Kidney (tissue), 14 donors: ENCODE measurements around the gene CACNB2. TPM values are rescaled to one million over a fixed set of nuclear protein-coding genes. Genes with fewer than 3 reads are reported as not detected.

ENCODE experiments used
- DNase-seq, 5 donors: peaks; one replicate each; pipeline ENCODE4 v3.0.0-alpha.2; 2013 to 2020
- FAIRE-seq: peaks from 2 replicates; lab custom pipeline; 2012; peaks lifted over from hg19 to GRCh38; lab: Jason Lieb, UNC
- H3K27ac ChIP-seq, 2 donors: one replicate each; pipeline ENCODE4 v1.7.0; 2013; ENCODE audit warnings: low read depth in 2 of 2, low read length in 2 of 2, inconsistent platforms in 1 of 2
- H3K27me3 ChIP-seq: one replicate; pipeline ENCODE4 v1.7.1; 2013; ENCODE audit warnings: low read length, inconsistent platforms; ENCODE audit not compliant: control insufficient read depth, insufficient read depth
- H3K36me3 ChIP-seq, 3 donors: one replicate each; pipeline versions ENCODE4 v1.7.0 to v1.7.1; 2013; ENCODE audit warnings: low read length in 3 of 3, control low read depth in 1 of 3, inconsistent platforms in 1 of 3; ENCODE audit not compliant: insufficient read depth in 3 of 3, control insufficient read depth in 2 of 3
- H3K4me1 ChIP-seq, 3 donors: one replicate each; pipeline versions ENCODE4 v1.7.0 to v1.7.1; 2013; ENCODE audit warnings: low read length in 3 of 3, inconsistent platforms in 1 of 3, low read depth in 1 of 3; ENCODE audit not compliant: control insufficient read depth in 2 of 3, insufficient read depth in 2 of 3
- H3K4me3 ChIP-seq, 3 donors: one replicate each; pipeline versions ENCODE4 v1.7.0 to v1.8.1; 2013; ENCODE audit warnings: low read length in 3 of 3, control low read depth in 1 of 3, inconsistent platforms in 1 of 3
- H3K9ac ChIP-seq, 3 donors: one replicate each; pipeline versions ENCODE4 v1.7.0 to v1.7.1; 2013; ENCODE audit warnings: low read length in 3 of 3, control low read depth in 1 of 3, inconsistent platforms in 1 of 3
- H3K9me3 ChIP-seq, 3 donors: one replicate each; pipeline versions ENCODE4 v1.7.0 to v1.7.1; 2013; ENCODE audit warnings: low read length in 3 of 3, control low read depth in 1 of 3, inconsistent platforms in 1 of 3; ENCODE audit not compliant: control insufficient read depth in 2 of 3, insufficient read depth in 1 of 3
- intact Hi-C: fragments of 100-400 bp; cut with DNase I; formaldehyde crosslinking; loops from one replicate; pipeline ENCODE4 v1.11.1; 2022
- polyA plus RNA-seq: library from polyadenylated mRNA; stranded (reverse); fragments of 350-450 nt; fragmentation: Illumina TruSeq; extraction: RNeasy Lipid Tissue Mini Kit (QIAGEN cat#74804); gene quantifications from one replicate; pipeline ENCODE4 v1.2.3, GENCODE V29; 2014; ENCODE audit warnings: low read depth, low replicate concordance; ENCODE audit not compliant: insufficient read depth
- total RNA-seq: library from RNA; stranded (reverse); fragmentation: NEBNext Ultra II Directional; extraction: Animal tissue kit (Norgen Biotek cat#: 25700); gene quantifications from one replicate; pipeline ENCODE4 v1.2.1, GENCODE V29; 2021
- TF ChIP-seq, protein P1 (sequence below): IDR thresholded peaks from 3 replicates; pipeline ENCODE4 v1.5.1; 2012; ENCODE audit warnings: mild to moderate bottlenecking, moderate library complexity, borderline replicate concordance; ENCODE audit not compliant: insufficient read depth; ENCODE audit errors: extremely low read depth
- donor health status: control.
- donor health status: control.
- donor health status: control.
- donor health status: control.
- donor health status: control.
- donor health status: DM: yes; HTN: yes; CAD: no.
- donor health status: Normal renal cell carcinoma (clear cell type).

The CACNB2 gene
- total and polyA plus RNA-seq, 2 donors from 2014 or later = 2.8 TPM

GRCh38 chr10:18117276-18117675, 22.9 kb upstream of the CACNB2 start:
- Histone ChIP-seq H3K9ac (no peak overlapping the region), H3K9me3 (peaks cover 0 to 3% (median 2%) of the 10 kb centered on the region in 3 donors)

DNA sequence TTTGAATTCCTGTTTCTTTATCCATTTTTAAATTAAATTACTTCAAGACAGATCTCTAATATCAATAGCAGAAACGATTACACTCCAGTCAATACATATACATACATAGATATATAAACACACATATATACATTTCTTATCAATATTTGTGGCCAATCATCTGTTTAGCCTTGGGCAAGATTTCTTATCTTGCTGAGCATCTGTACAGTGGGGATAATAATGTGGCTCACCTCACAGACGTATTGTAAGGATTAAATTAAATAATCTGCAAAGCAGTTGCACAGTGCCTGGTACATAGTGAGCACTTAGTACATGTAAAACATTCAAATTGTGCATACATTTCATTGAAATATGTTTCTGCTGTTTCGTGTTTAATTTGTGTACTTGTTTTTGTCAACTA, 17.5 kb upstream of the CACNB2 start:
- Histone ChIP-seq H3K27ac (no peak overlapping the region), H3K9ac (no peak overlapping the region), H3K4me1 (no peaks in the 10 kb centered on the region), H3K4me3 (no peak overlapping the region), H3K27me3 (no peaks in the 10 kb centered on the region), H3K36me3 (no peaks in the 10 kb centered on the region), H3K9me3 (peaks cover 0 to 2% (median 0%) of the 10 kb centered on the region in 3 donors)
- intact Hi-C loops = no loop called here
- FAIRE-seq (no peak), DNase-seq (no peak)
- TF ChIP-seq, protein P1, sequence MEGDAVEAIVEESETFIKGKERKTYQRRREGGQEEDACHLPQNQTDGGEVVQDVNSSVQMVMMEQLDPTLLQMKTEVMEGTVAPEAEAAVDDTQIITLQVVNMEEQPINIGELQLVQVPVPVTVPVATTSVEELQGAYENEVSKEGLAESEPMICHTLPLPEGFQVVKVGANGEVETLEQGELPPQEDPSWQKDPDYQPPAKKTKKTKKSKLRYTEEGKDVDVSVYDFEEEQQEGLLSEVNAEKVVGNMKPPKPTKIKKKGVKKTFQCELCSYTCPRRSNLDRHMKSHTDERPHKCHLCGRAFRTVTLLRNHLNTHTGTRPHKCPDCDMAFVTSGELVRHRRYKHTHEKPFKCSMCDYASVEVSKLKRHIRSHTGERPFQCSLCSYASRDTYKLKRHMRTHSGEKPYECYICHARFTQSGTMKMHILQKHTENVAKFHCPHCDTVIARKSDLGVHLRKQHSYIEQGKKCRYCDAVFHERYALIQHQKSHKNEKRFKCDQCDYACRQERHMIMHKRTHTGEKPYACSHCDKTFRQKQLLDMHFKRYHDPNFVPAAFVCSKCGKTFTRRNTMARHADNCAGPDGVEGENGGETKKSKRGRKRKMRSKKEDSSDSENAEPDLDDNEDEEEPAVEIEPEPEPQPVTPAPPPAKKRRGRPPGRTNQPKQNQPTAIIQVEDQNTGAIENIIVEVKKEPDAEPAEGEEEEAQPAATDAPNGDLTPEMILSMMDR = no peak

More at GRCh38 chr10:18117276-18117675, 22.9 kb upstream of the CACNB2 start:
- H3K27ac ChIP-seq = no peak overlapping the region
- FAIRE-seq = no peak
- intact Hi-C loops = no loop called here
- no peaks in the 10 kb centered on the region for H3K27me3 ChIP-seq
- TF ChIP-seq, protein P1 = no peak
- no peaks in the 10 kb centered on the region for H3K4me1 ChIP-seq
- no peak overlapping the region for H3K4me3 ChIP-seq
- no peak for DNase-seq
- H3K36me3 ChIP-seq = no peaks in the 10 kb centered on the region

DNA sequence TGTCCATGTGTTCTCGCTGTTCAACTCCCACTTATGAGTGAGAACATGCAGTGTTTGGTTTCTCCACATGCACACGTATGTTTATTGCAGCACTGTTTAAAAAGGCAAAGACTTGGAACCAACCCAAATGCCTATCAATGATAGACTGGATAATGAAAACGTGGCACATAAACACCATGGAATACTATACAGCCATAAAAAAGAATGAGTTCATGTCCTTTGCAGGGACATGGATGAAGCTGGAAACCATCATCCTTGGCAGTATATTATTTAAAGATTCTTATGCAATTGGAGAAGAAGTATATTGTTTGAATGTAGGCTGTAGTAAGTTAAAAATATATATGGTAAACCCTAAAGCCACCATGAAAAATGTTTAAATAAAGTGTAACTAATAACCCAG, 7.2 kb upstream of the CACNB2 start:
- Histone ChIP-seq H3K4me3 (no peak overlapping the region), H3K9ac (no peak overlapping the region), H3K27me3 (no peaks in the 10 kb centered on the region), H3K36me3 (no peaks in the 10 kb centered on the region), H3K9me3 (no peaks in the 10 kb centered on the region), H3K27ac (no peak overlapping the region), H3K4me1 (no peaks in the 10 kb centered on the region)
- intact Hi-C loops = no loop called here
- DNase-seq (no peak), FAIRE-seq (no peak)
- TF ChIP-seq, protein P1 = no peak

DNA sequence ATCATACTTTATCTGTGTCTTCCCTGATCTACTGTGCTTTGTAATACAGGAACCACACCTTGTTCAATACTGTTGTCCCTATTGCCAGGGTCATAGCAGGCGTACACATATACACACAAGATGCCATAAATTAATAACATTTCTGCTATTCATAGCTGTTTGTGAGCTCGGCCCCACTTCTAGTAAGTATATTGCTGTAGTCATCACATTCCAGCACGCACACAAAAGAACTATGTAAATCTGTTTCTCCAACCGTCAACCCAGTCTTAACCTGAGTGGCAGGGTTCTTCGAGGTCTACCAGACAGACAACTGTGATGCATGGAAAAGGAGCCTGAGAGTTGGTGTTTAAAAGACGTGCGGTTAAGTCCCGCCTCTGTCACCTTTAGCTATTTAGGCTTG, 5.7 kb upstream of the CACNB2 start:
- Histone ChIP-seq H3K27me3 (no peaks in the 10 kb centered on the region), H3K36me3 (no peaks in the 10 kb centered on the region), H3K4me1 (no peaks in the 10 kb centered on the region), H3K9ac (no peak overlapping the region), H3K27ac (no peak overlapping the region), H3K9me3 (no peaks in the 10 kb centered on the region), H3K4me3 (no peak overlapping the region)
- intact Hi-C loops = no loop called here
- no peak for DNase-seq
- TF ChIP-seq, protein P1 = no peak
- FAIRE-seq = no peak
